Tibial nerve (tissue), 4 donors: ENCODE results near the gene NUDT16L1. TPM values are rescaled to one million over a fixed set of nuclear protein-coding genes. Genes with fewer than 3 reads are reported as not detected.
A peak's percentile ranks its signal among the peaks of the same experiment; 100 is the strongest.

ENCODE experiments used
- DNase-seq, 2 donors: peaks; one replicate each; pipeline ENCODE4 v3.0.0-alpha.2; 2019; ENCODE audit warnings: low spot score in 2 of 2
- H3K27ac ChIP-seq, 4 donors: fragments of 200-600 bp; sonication (generic) in 3 of 4; one replicate each; pipeline ENCODE4 v1.5.1; 2017 to 2019; ENCODE audit warnings: mild to moderate bottlenecking in 1 of 4
- H3K27me3 ChIP-seq, 2 donors: fragments of 200-600 bp; sonication (generic) in 1 of 2; one replicate each; pipeline versions ENCODE4 v1.5.1 to v1.6.0; 2017 to 2019
- H3K36me3 ChIP-seq, 3 donors: fragments of 200-600 bp; sonication (generic); one replicate each; pipeline ENCODE4 v1.5.1; 2018 to 2019
- H3K4me1 ChIP-seq, 4 donors: fragments of 200-600 bp; sonication (generic) in 3 of 4; one replicate each; pipeline ENCODE4 v1.5.1; 2017 to 2019
- H3K4me3 ChIP-seq, 4 donors: fragments of 200-600 bp; sonication (generic) in 3 of 4; one replicate each; pipeline ENCODE4 v1.5.1; 2017 to 2019; ENCODE audit warnings: mild to moderate bottlenecking in 1 of 4, moderate library complexity in 1 of 4
- H3K9me3 ChIP-seq, 4 donors: fragments of 200-600 bp; sonication (generic) in 3 of 4; one replicate each; pipeline ENCODE4 v1.5.1; 2017 to 2019
- CTCF ChIP-seq, 5 experiments: fragments of 200-600 bp in 3 of 5; fragments of 450-650 bp in 2 of 5; sonication (generic) in 3 of 5; IDR thresholded peaks; one replicate each; pipeline ENCODE4 v1.5.1; 2016 to 2019; ENCODE audit warnings: antibody characterized with exemption in 5 of 5, mild to moderate bottlenecking in 3 of 5, moderate library complexity in 2 of 5
- EP300 ChIP-seq, 2 donors: sonication (generic); formaldehyde crosslinking; IDR thresholded peaks; one replicate each; pipeline ENCODE4 v1.6.1; 2017; ENCODE audit warnings: antibody characterized with exemption in 2 of 2, mild to moderate bottlenecking in 1 of 2
- POLR2A ChIP-seq, 2 donors: fragments of 450-650 bp; IDR thresholded peaks; one replicate each; pipeline ENCODE4 v1.6.1; 2017; ENCODE audit warnings: antibody characterized with exemption in 2 of 2, mild to moderate bottlenecking in 2 of 2, moderate library complexity in 2 of 2
- WGBS, 2 donors: methylation state at CpG; one replicate each; pipeline ENCODE4 v1.1.5; 2018; 5-methylcytosine and 5-hydroxymethylcytosine counted together
- total RNA-seq, 4 donors: library from RNA; depleted of rRNA; stranded (reverse); fragments of >200 nt; gene quantifications; one replicate each; pipeline ENCODE4 v1.1.0, GENCODE V29; 2016

Gene NUDT16L1
- total RNA-seq, 4 donors from 2014 or later, result 30.3 to 63.7 (median 48.5) TPM

- DNase-seq, result no peak
- Histone ChIP-seq H3K9me3 (no peaks in the 10 kb centered on the region), H3K27me3 (no peaks in the 10 kb centered on the region), H3K27ac (peak overlapping the region in 1 of 4 donors; percentile 31), H3K36me3 (peaks cover 2 to 82% (median 20%) of the 10 kb centered on the region in 3 donors), H3K4me3 (no peak overlapping the region), H3K4me1 (peaks cover 0 to 39% (median 9%) of the 10 kb centered on the region in 4 donors)
- no peak for TF ChIP-seq POLR2A (IDR thresholded peaks at IDR 0.05)
- no peak for TF ChIP-seq EP300 (IDR thresholded peaks at IDR 0.05)
- TF ChIP-seq CTCF (IDR thresholded peaks at IDR 0.05), result no peak
- WGBS, 2 donors, result 56 to 91% methylated on average over 4 to 8 of the region's 9 CpGs
These were observed 4.5 kb downstream of the NUDT16L1 start for GRCh38 chr16:4697848-4698291.

GRCh38 chr16:4698321-4699045 is 5.1 kb downstream of the NUDT16L1 start:
- Histone ChIP-seq H3K9me3 (no peaks in the 10 kb centered on the region), H3K4me3 (no peak overlapping the region), H3K27me3 (no peaks in the 10 kb centered on the region), H3K36me3 (peaks cover 2 to 87% (median 20%) of the 10 kb centered on the region in 3 donors), H3K27ac (no peak overlapping the region), H3K4me1 (peaks cover 0 to 35% (median 7%) of the 10 kb centered on the region in 4 donors)
- no peak for DNase-seq
- TF ChIP-seq CTCF (IDR thresholded peaks at IDR 0.05) (no peak), EP300 (IDR thresholded peaks at IDR 0.05) (no peak), POLR2A (IDR thresholded peaks at IDR 0.05) (no peak)
- WGBS, 2 donors, result 88 to 95% methylated on average over 25 to 32 of the region's 36 CpGs

- Histone ChIP-seq H3K27ac (no peak overlapping the region), H3K9me3 (no peaks in the 10 kb centered on the region), H3K36me3 (peaks cover 2 to 94% (median 20%) of the 10 kb centered on the region in 3 donors), H3K4me1 (peaks cover 0 to 35% (median 6%) of the 10 kb centered on the region in 4 donors), H3K27me3 (no peaks in the 10 kb centered on the region), H3K4me3 (no peak overlapping the region)
- no peak for DNase-seq
- WGBS, 2 donors, result 85 to 91% methylated on average over 7 to 10 of the region's 19 CpGs
- TF ChIP-seq CTCF (IDR thresholded peaks at IDR 0.05) (no peak), POLR2A (IDR thresholded peaks at IDR 0.05) (no peak), EP300 (IDR thresholded peaks at IDR 0.05) (no peak)
These were observed 5.7 kb downstream of the NUDT16L1 start for GRCh38 chr16:4699046-4699556.

- H3K27ac ChIP-seq, result no peak overlapping the region
- H3K9me3 ChIP-seq, result no peaks in the 10 kb centered on the region
- H3K36me3 ChIP-seq, result peaks cover 2 to 99% (median 25%) of the 10 kb centered on the region in 3 donors
- no peaks in the 10 kb centered on the region for H3K27me3 ChIP-seq
- 92% methylated on average over 13 of the region's 13 CpGs for WGBS, 2 donors
- TF ChIP-seq POLR2A (IDR thresholded peaks at IDR 0.05), result no peak
- TF ChIP-seq CTCF (IDR thresholded peaks at IDR 0.05), result no peak
- TF ChIP-seq EP300 (IDR thresholded peaks at IDR 0.05), result no peak
- no peak overlapping the region for H3K4me3 ChIP-seq
- DNase-seq, result no peak
- peaks cover 0 to 21% (median 0%) of the 10 kb centered on the region in 4 donors for H3K4me1 ChIP-seq
These were observed 7.1 kb downstream of the NUDT16L1 start for GRCh38 chr16:4700380-4700996.
